Activated B cell treated with CpG ODN at 0.5 μM for 24 hours (primary cell): ENCODE measurements around the gene CAMTA2. TPM values are rescaled to one million over a fixed set of nuclear protein-coding genes. Genes with fewer than 3 reads are reported as not detected.

ENCODE experiments used
- ATAC-seq: fragments of 200-7000 bp; cut with Tn5 transposase; one replicate; pipeline ENCODE4 v1.10.0; 2021; ENCODE audit warnings: low read depth, mild to moderate bottlenecking, moderate library complexity
- CTCF ChIA-PET: fragments of 350-600 bp; sonication (Branson Sonifier 250); formaldehyde crosslinking; loops from one replicate; lab custom pipeline; 2021; ENCODE audit warnings: antibody characterized with exemption; lab: Charles Lee
- POLR2A ChIA-PET: fragments of 350-600 bp; sonication (Branson Sonifier 250); formaldehyde crosslinking; loops from one replicate; lab custom pipeline; 2021; ENCODE audit warnings: antibody characterized with exemption; lab: Charles Lee
- DNase-seq: peaks from one replicate; pipeline ENCODE4 v3.0.0; 2022
- H3K27ac Mint-ChIP-seq: one replicate; pipeline ENCODE4 v1.8.0; 2020; ENCODE audit warnings: mixed read lengths
- H3K27me3 Mint-ChIP-seq: one replicate; pipeline ENCODE4 v1.8.0; 2021; ENCODE audit warnings: mixed read lengths
- H3K36me3 Mint-ChIP-seq: one replicate; pipeline ENCODE4 v1.8.0; 2021; ENCODE audit warnings: low read depth, mixed read lengths
- H3K4me1 Mint-ChIP-seq: one replicate; pipeline ENCODE4 v1.8.0; 2021; ENCODE audit warnings: mixed read lengths
- H3K4me3 Mint-ChIP-seq: one replicate; pipeline ENCODE4 v1.8.0; 2020; ENCODE audit warnings: mild to moderate bottlenecking, mixed read lengths
- H3K9me3 Mint-ChIP-seq: one replicate; pipeline ENCODE4 v1.8.0; 2020; ENCODE audit warnings: mixed read lengths
- intact Hi-C: fragments of 100-400 bp; cut with micrococcal nuclease; formaldehyde crosslinking; loops from one replicate; pipeline ENCODE4 v1.15.1; 2024
- total RNA-seq: library from RNA; stranded (reverse); gene quantifications from 2 replicates; pipeline ENCODE4 v1.2.3, GENCODE V29; 2022
- TF ChIP-seq, protein P1 (sequence below): fragments of 200-600 bp; IDR thresholded peaks from one replicate; pipeline ENCODE4 v1.8.0; 2022; ENCODE audit warnings: antibody characterized with exemption, mild to moderate bottlenecking

CAMTA2 gene
- total RNA-seq, 1 donor from 2014 or later = 57.9 TPM

DNA sequence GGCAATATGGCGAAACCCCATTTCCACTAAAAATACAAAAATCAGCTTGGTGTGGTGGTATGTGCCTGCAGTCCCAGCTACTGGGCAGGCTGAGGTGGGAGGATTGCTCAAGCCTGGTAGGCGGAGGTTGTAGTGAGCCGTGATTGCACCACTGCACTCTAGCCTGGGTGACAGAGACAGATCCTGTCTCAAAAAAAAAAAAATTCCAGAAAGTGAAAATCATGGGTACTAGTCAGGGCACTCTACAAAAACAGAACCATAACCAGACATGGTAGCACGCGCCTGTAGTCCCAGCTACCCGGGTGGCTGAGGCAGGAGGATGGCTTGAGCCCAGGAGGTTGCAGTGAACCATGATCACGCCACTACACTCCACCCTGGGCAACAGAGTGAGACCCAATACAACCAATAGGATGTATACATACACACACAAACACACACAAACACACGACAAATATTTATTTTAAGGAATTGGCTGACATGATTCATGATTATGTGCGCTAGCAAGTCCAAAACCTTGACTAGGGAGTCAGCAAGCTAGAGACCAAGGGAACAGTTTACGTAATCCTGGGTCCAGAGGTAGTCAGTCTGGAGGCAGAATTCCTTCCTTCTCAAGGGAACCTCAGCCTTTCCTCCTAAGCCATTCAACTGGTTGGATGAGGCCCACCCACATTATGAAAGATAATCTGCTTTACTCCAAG is 67.0 kb downstream of the CAMTA2 start:
- ChIA-PET POLR2A (interaction anchor here (0.5 to 0.7 kb wide), 2 partner anchors 110 to 142 kb away, joined by 3 to 4 read pairs; no protein-coding TSS in a partner anchor), CTCF (interaction anchor here (1.1 kb wide), 1 partner anchor 16 kb away, joined by 3 read pairs; no protein-coding TSS in a partner anchor)
- H3K4me3 Mint-ChIP-seq = no peak overlapping the region
- ATAC-seq (no peak), DNase-seq (no peak)
- H3K36me3 Mint-ChIP-seq = no peaks in the 10 kb centered on the region
- TF ChIP-seq, protein P1, sequence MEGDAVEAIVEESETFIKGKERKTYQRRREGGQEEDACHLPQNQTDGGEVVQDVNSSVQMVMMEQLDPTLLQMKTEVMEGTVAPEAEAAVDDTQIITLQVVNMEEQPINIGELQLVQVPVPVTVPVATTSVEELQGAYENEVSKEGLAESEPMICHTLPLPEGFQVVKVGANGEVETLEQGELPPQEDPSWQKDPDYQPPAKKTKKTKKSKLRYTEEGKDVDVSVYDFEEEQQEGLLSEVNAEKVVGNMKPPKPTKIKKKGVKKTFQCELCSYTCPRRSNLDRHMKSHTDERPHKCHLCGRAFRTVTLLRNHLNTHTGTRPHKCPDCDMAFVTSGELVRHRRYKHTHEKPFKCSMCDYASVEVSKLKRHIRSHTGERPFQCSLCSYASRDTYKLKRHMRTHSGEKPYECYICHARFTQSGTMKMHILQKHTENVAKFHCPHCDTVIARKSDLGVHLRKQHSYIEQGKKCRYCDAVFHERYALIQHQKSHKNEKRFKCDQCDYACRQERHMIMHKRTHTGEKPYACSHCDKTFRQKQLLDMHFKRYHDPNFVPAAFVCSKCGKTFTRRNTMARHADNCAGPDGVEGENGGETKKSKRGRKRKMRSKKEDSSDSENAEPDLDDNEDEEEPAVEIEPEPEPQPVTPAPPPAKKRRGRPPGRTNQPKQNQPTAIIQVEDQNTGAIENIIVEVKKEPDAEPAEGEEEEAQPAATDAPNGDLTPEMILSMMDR = no peak
- H3K27ac Mint-ChIP-seq = no peak overlapping the region
- no peaks in the 10 kb centered on the region for H3K4me1 Mint-ChIP-seq
- no peaks in the 10 kb centered on the region for H3K9me3 Mint-ChIP-seq
- intact Hi-C loops = no loop called here
- H3K27me3 Mint-ChIP-seq = no peaks in the 10 kb centered on the region

DNA sequence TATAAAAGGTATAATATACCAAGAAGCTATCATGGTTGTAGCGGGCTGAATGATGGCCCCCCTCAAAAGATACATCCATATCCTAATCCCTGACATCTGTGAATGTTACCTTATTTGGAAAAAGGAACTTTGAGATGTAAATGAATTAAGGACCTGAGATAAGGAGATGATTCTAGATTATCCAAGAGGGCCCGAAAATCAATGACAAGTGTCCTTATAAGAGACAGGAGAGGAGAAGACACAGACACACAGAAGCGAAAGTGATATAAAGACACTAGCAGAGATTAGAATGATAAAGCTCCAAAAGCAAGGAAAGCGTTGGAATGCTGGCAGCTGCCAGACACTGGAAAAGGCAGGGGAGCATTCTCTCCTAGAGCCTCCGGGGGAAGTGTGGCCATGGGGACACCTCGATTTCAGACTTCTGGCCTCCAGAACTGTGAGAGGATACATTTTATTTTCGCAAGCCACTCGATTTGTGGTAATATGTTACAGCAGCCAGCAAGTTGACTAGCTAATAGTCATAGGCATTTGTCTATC is 67.9 kb downstream of the CAMTA2 start:
- no peak overlapping the region for H3K27ac Mint-ChIP-seq
- H3K36me3 Mint-ChIP-seq = no peaks in the 10 kb centered on the region
- no peaks in the 10 kb centered on the region for H3K27me3 Mint-ChIP-seq
- intact Hi-C loops = no loop called here
- no peaks in the 10 kb centered on the region for H3K4me1 Mint-ChIP-seq
- POLR2A ChIA-PET = interaction anchor here (0.7 kb wide), 1 partner anchor 111 kb away, joined by 4 read pairs; no protein-coding TSS in a partner anchor
- CTCF ChIA-PET = interaction anchor here (1.1 kb wide), 1 partner anchor 16 kb away, joined by 3 read pairs; no protein-coding TSS in a partner anchor
- no peak for DNase-seq
- no peak overlapping the region for H3K4me3 Mint-ChIP-seq
- TF ChIP-seq, protein P1 = no peak
- H3K9me3 Mint-ChIP-seq = no peaks in the 10 kb centered on the region
- ATAC-seq = no peak

Other genes starting within 250 kb of the CAMTA2 start
- 0.15 and 0.31 TPM in 2 replicates for gene ZMYND15, start 247.8 kb downstream of the CAMTA2 start, total RNA-seq
- 3.0 and 3.5 TPM in 2 replicates for gene CXCL16, start 247.7 kb downstream of the CAMTA2 start, total RNA-seq
- not detected in 2 replicates for gene TM4SF5, start 215.8 kb downstream of the CAMTA2 start, total RNA-seq
- gene VMO1, start 201.3 kb downstream of the CAMTA2 start, total RNA-seq = not detected in 2 replicates
- gene GLTPD2, start 198.7 kb downstream of the CAMTA2 start, total RNA-seq = not detected in 2 replicates
- 110 and 123 TPM in 2 replicates for gene PSMB6, start 191.5 kb downstream of the CAMTA2 start, total RNA-seq
- gene PLD2, start 180.5 kb downstream of the CAMTA2 start, total RNA-seq = 49.9 and 54.3 TPM in 2 replicates
- 61.3 and 65.3 TPM in 2 replicates for gene MINK1, start 154.3 kb downstream of the CAMTA2 start, total RNA-seq
- gene C17orf107, start 88.1 kb downstream of the CAMTA2 start, total RNA-seq = 1.6 and 1.8 TPM in 2 replicates
- gene CHRNE, start 84.6 kb downstream of the CAMTA2 start, total RNA-seq = 0.38 and 0.66 TPM in 2 replicates
- not detected in 2 replicates for gene GP1BA, start 55.4 kb downstream of the CAMTA2 start, total RNA-seq
- 35.3 and 35.8 TPM in 2 replicates for gene SLC25A11, start 47.6 kb downstream of the CAMTA2 start, total RNA-seq
- 93.3 and 108 TPM in 2 replicates for gene RNF167, start 47.4 kb downstream of the CAMTA2 start, total RNA-seq
- 1,071 and 1,072 TPM in 2 replicates for gene PFN1, start 39.1 kb downstream of the CAMTA2 start, total RNA-seq
- gene ENO3, start 36.6 kb downstream of the CAMTA2 start, total RNA-seq = 26.3 and 29.5 TPM in 2 replicates
- 63.8 and 64.2 TPM in 2 replicates for gene SPAG7, start 19.9 kb downstream of the CAMTA2 start, total RNA-seq
- 0.17 and 0.44 TPM in 2 replicates for gene INCA1, start 9.8 kb upstream of the CAMTA2 start, total RNA-seq
- 62.6 and 63.8 TPM in 2 replicates for gene KIF1C, start 10.3 kb upstream of the CAMTA2 start, total RNA-seq
- 0.09 TPM in 1 of 2 replicates, not detected in the other for gene SLC52A1, start 47.8 kb upstream of the CAMTA2 start, total RNA-seq
- gene ZFP3, start 90.8 kb upstream of the CAMTA2 start, total RNA-seq = 10.1 and 11.5 TPM in 2 replicates
- gene ZNF232, start 124.2 kb upstream of the CAMTA2 start, total RNA-seq = 12.6 and 14.8 TPM in 2 replicates
- gene USP6, start 128.4 kb upstream of the CAMTA2 start, total RNA-seq = 0.33 and 0.37 TPM in 2 replicates
- 20.4 and 26.8 TPM in 2 replicates for gene ZNF594, start 204.2 kb upstream of the CAMTA2 start, total RNA-seq
- 23.4 and 24.5 TPM in 2 replicates for gene SCIMP, start 247.2 kb upstream of the CAMTA2 start, total RNA-seq